A673 (cell line): ENCODE measurements around the gene TMED6. TPM values are rescaled to one million over a fixed set of nuclear protein-coding genes. Genes with fewer than 3 reads are reported as not detected.

Experiments
- BruUV-seq: library from RNA; stranded (reverse); fragments of 400-500 nt; replicated peaks from 2 replicates; lab custom pipeline; 2021; lab: Mats Ljungman, UMichigan
- CTCF ChIA-PET: fragments of 300-600 bp; sonication (Branson Sonifier 250); formaldehyde crosslinking; loops from one replicate; lab custom pipeline; 2022; ENCODE audit warnings: antibody characterized with exemption; lab: Charles Lee
- POLR2A ChIA-PET: fragments of 300-600 bp; sonication (Branson Sonifier 250); formaldehyde crosslinking; loops from one replicate; lab custom pipeline; 2022; ENCODE audit warnings: antibody characterized with exemption; ENCODE audit not compliant: low non-redundant PET; lab: Charles Lee
- DNase-seq: peaks from one replicate; pipeline ENCODE4 v3.0.0-alpha.2; 2015; ENCODE audit warnings: low spot score
- H3K27ac ChIP-seq: fragments of 200-600 bp; sonication (generic); 2 replicates; pipeline ENCODE4 v1.5.1; 2016; ENCODE audit warnings: mixed run types, low read depth, mild to moderate bottlenecking, mixed read lengths, antibody characterized with exemption, low read length; ENCODE audit not compliant: poor library complexity, severe bottlenecking
- H3K27me3 ChIP-seq: fragments of 200-600 bp; sonication (generic); replicated peaks from 2 replicates; pipeline ENCODE4 v1.6.1; 2017; ENCODE audit warnings: mixed run types, low read depth, mild to moderate bottlenecking, mixed read lengths, antibody characterized with exemption, low read length; ENCODE audit not compliant: insufficient read depth, poor library complexity
- H3K36me3 ChIP-seq: fragments of 200-600 bp; sonication (generic); 2 replicates; pipeline ENCODE4 v1.6.1; 2016; ENCODE audit warnings: mixed run types, mild to moderate bottlenecking, mixed read lengths, antibody characterized with exemption, low read length; ENCODE audit not compliant: insufficient read depth, poor library complexity, severe bottlenecking
- H3K4me1 ChIP-seq: fragments of 200-600 bp; sonication (generic); 2 replicates; pipeline ENCODE4 v1.6.1; 2017; ENCODE audit warnings: mixed run types, mild to moderate bottlenecking, mixed read lengths, antibody characterized with exemption, low read length; ENCODE audit not compliant: insufficient read depth, poor library complexity, severe bottlenecking
- H3K4me3 ChIP-seq: fragments of 200-600 bp; sonication (generic); 2 replicates; pipeline ENCODE4 v1.5.1; 2016; ENCODE audit warnings: low read depth, mixed run types, mild to moderate bottlenecking, mixed read lengths, low read length; ENCODE audit not compliant: poor library complexity, severe bottlenecking
- H3K9me3 ChIP-seq: fragments of 200-600 bp; sonication (generic); 2 replicates; pipeline ENCODE4 v1.6.1; 2016; ENCODE audit warnings: mixed run types, low read depth, mild to moderate bottlenecking, mixed read lengths, antibody characterized with exemption, low read length; ENCODE audit not compliant: poor library complexity, severe bottlenecking
- CTCF ChIP-seq: fragments of 300-800, 200-600 bp; sonication (generic); conservative IDR thresholded peaks from 2 replicates; pipeline ENCODE4 v1.5.1; 2017; ENCODE audit warnings: low read depth, mild to moderate bottlenecking, antibody characterized with exemption, low read length, moderate library complexity, mixed read lengths
- EZH2 ChIP-seq: fragments of 200-600 bp; sonication (generic); IDR thresholded peaks from 2 replicates; pipeline ENCODE4 v1.6.1; 2017; ENCODE audit warnings: borderline replicate concordance, low read depth, mild to moderate bottlenecking, mixed read lengths, antibody characterized with exemption, low read length; ENCODE audit not compliant: poor library complexity, severe bottlenecking
- intact Hi-C: fragments of 100-400 bp; cut with micrococcal nuclease; formaldehyde crosslinking; loops from one replicate; pipeline ENCODE4 v1.10.0; 2022; ENCODE audit not compliant: unreplicated experiment
- total RNA-seq: library from RNA; stranded (reverse); gene quantifications from 2 replicates; pipeline ENCODE4 v1.2.3, GENCODE V29; 2021

The TMED6 gene
- total RNA-seq, 1 experiment from 2014 or later = 1.8 TPM

GRCh38 chr16:69339289-69340094 is 12.1 kb downstream of the TMED6 start, which contains the start of the genes COG8 and NIP7:
TSS of gene COG8 (minus strand) at chr16:69339564. CDS start at chr16:69339552, 12 bp downstream.
TSS of gene NIP7 (plus strand) at chr16:69339772. CDS start at chr16:69339830, 58 bp downstream.
- peak; percentile 100 for DNase-seq
- ChIA-PET POLR2A (no interaction called here), CTCF (interaction anchor here (0.6 kb wide), 1 partner anchor 47 kb away, joined by 3 read pairs; no protein-coding TSS in a partner anchor)
- intact Hi-C loops = no loop called here
- Histone ChIP-seq H3K4me3 (peak within 1 kb of the TSS; percentile 91), H3K4me1 (peaks cover 5% of the 10 kb centered on the region), H3K27ac (peak within 1 kb of the TSS; percentile 89), H3K9me3 (no peaks in the 10 kb centered on the region), H3K36me3 (peaks cover 59% of the 10 kb centered on the region), H3K27me3 (no peaks in the 10 kb centered on the region)
- BruUV-seq = no TSS peak
- peak; percentile 85 for TF ChIP-seq CTCF
- no peak for TF ChIP-seq EZH2

GRCh38 chr16:69338557-69339288 is 12.9 kb downstream of the TMED6 start:
- intact Hi-C loops = no loop called here
- TF ChIP-seq EZH2 (no peak), CTCF (no peak)
- Histone ChIP-seq H3K27ac (peak overlapping the region; percentile 89), H3K4me1 (peaks cover 5% of the 10 kb centered on the region), H3K36me3 (peaks cover 59% of the 10 kb centered on the region), H3K4me3 (peak overlapping the region; percentile 91), H3K27me3 (no peaks in the 10 kb centered on the region), H3K9me3 (no peaks in the 10 kb centered on the region)
- ChIA-PET POLR2A (no interaction called here), CTCF (interaction anchor here (0.6 kb wide), 1 partner anchor 48 kb away, joined by 3 read pairs; no protein-coding TSS in a partner anchor)
- TSS peak; percentile 70 for BruUV-seq
- DNase-seq = no peak

GRCh38 chr16:69334696-69335095 is 16.9 kb downstream of the TMED6 start:
- Histone ChIP-seq H3K27ac (no peak overlapping the region), H3K36me3 (peaks cover 47% of the 10 kb centered on the region), H3K9me3 (no peaks in the 10 kb centered on the region), H3K4me3 (no peak overlapping the region), H3K27me3 (no peaks in the 10 kb centered on the region), H3K4me1 (no peaks in the 10 kb centered on the region)
- no TSS peak for BruUV-seq
- no peak for DNase-seq
- TF ChIP-seq CTCF = no peak
- no peak for TF ChIP-seq EZH2
- POLR2A ChIA-PET = no interaction called here
- CTCF ChIA-PET = no interaction called here
- intact Hi-C loops = no loop called here
